Urinary bladder (tissue), 4 donors: Measurements from ENCODE around the gene BRSK1. TPM values are rescaled to one million over a fixed set of nuclear protein-coding genes. Genes with fewer than 3 reads are reported as not detected.

Source experiments
- DNase-seq: peaks from one replicate; pipeline ENCODE4 v3.0.0-alpha.2; 2015; ENCODE audit errors: extremely low spot score
- H3K27ac ChIP-seq: one replicate; pipeline ENCODE4 v1.5.1; 2013; ENCODE audit warnings: low read depth, mild to moderate bottlenecking, moderate library complexity
- H3K36me3 ChIP-seq: one replicate; pipeline ENCODE4 v1.6.1; 2013; ENCODE audit warnings: mild to moderate bottlenecking, moderate library complexity; ENCODE audit not compliant: insufficient read depth
- H3K4me1 ChIP-seq: one replicate; pipeline ENCODE4 v1.6.1; 2013; ENCODE audit warnings: mild to moderate bottlenecking, moderate library complexity; ENCODE audit not compliant: insufficient read depth
- H3K4me3 ChIP-seq: one replicate; pipeline ENCODE4 v1.5.1; 2013; ENCODE audit warnings: low read depth, low read length
- WGBS: extraction: QIAGEN DNeasy Blood & Tissue Kit; methylation state at CpG from one replicate; pipeline ENCODE4 v1.1.7; 2013; 5-methylcytosine and 5-hydroxymethylcytosine counted together
- polyA plus RNA-seq: library from polyadenylated mRNA; stranded (reverse); fragments of 200-250 nt; gene quantifications from one replicate; pipeline ENCODE4 v1.2.3, GENCODE V29; 2013
- total RNA-seq: library from RNA; depleted of rRNA; stranded (reverse); fragments of >200 nt; gene quantifications from one replicate; pipeline ENCODE4 v1.2.3, GENCODE V29; 2014
- donor health status: healthy with polysubstance abuse.
- donor health status: healthy.

The BRSK1 gene
- total and polyA plus RNA-seq, 2 donors: 8.8 to 9.7 TPM

- DNase-seq: peak; percentile 99
- H3K4me1 ChIP-seq: peaks cover 4% of the 10 kb centered on the region
- no peaks in the 10 kb centered on the region for H3K36me3 ChIP-seq
These were observed 24.8 kb upstream of the BRSK1 start, which contains the start of gene PPP6R1 for GRCh38 chr19:55258828-55259539. Gene PPP6R1, minus strand, starts transcription at chr19:55259017. Its CDS starts 11,914 bp downstream, at chr19:55247103.

GRCh38 chr19:55259540-55260210 lies 24.1 kb upstream of the BRSK1 start:
- H3K36me3 ChIP-seq: no peaks in the 10 kb centered on the region
- WGBS: 38% methylated on average over 29 of the region's 29 CpGs

More at GRCh38 chr19:55258828-55259539, 24.8 kb upstream of the BRSK1 start, which contains the start of gene PPP6R1:
- H3K27ac ChIP-seq: peak within 1 kb of the TSS; percentile 88
- H3K4me3 ChIP-seq: peak within 1 kb of the TSS; percentile 97
- WGBS: under 1% methylated on average over 76 of the region's 76 CpGs

GRCh38 chr19:55261671-55262126 lies 22.1 kb upstream of the BRSK1 start:
- no peak for DNase-seq
- no peak overlapping the region for H3K27ac ChIP-seq
- 90% methylated on average over 13 of the region's 13 CpGs for WGBS
- no peak overlapping the region for H3K4me3 ChIP-seq
- H3K4me1 ChIP-seq: peaks cover 4% of the 10 kb centered on the region
- H3K36me3 ChIP-seq: no peaks in the 10 kb centered on the region

More at GRCh38 chr19:55259540-55260210, 24.1 kb upstream of the BRSK1 start:
- peak overlapping the region; percentile 27 for H3K4me3 ChIP-seq
- H3K4me1 ChIP-seq: peaks cover 4% of the 10 kb centered on the region
- no peak for DNase-seq
- peak overlapping the region; percentile 88 for H3K27ac ChIP-seq

- WGBS: 96% methylated on average over 9 of the region's 9 CpGs
These were observed 21.4 kb upstream of the BRSK1 start for GRCh38 chr19:55262359-55262758.

GRCh38 chr19:55264531-55264930 lies 19.3 kb upstream of the BRSK1 start:
- H3K4me3 ChIP-seq: no peak overlapping the region
- no peak overlapping the region for H3K27ac ChIP-seq
- H3K36me3 ChIP-seq: no peaks in the 10 kb centered on the region
- no peaks in the 10 kb centered on the region for H3K4me1 ChIP-seq
- 76% methylated on average over 5 of the region's 5 CpGs for WGBS
- DNase-seq: no peak

More at GRCh38 chr19:55262359-55262758, 21.4 kb upstream of the BRSK1 start:
- H3K36me3 ChIP-seq: no peaks in the 10 kb centered on the region
- DNase-seq: no peak
- H3K4me1 ChIP-seq: peaks cover under 1% of the 10 kb centered on the region
- no peak overlapping the region for H3K27ac ChIP-seq
- H3K4me3 ChIP-seq: no peak overlapping the region

GRCh38 chr19:55265173-55265572 lies 18.6 kb upstream of the BRSK1 start:
- Histone ChIP-seq H3K27ac (no peak overlapping the region), H3K4me1 (no peaks in the 10 kb centered on the region), H3K36me3 (no peaks in the 10 kb centered on the region), H3K4me3 (no peak overlapping the region)
- WGBS: 91% methylated on average over 16 of the region's 16 CpGs
- DNase-seq: no peak

- no peak overlapping the region for H3K4me3 ChIP-seq
- no peaks in the 10 kb centered on the region for H3K36me3 ChIP-seq
- H3K4me1 ChIP-seq: no peaks in the 10 kb centered on the region
- no peak overlapping the region for H3K27ac ChIP-seq
- DNase-seq: no peak
- WGBS: 95% methylated on average over 12 of the region's 12 CpGs
These were observed 17.9 kb upstream of the BRSK1 start for GRCh38 chr19:55265723-55266386.

- H3K4me3 ChIP-seq: no peak overlapping the region
- H3K4me1 ChIP-seq: no peaks in the 10 kb centered on the region
- no peak for DNase-seq
- WGBS: 98% methylated on average over 3 of the region's 3 CpGs
- no peaks in the 10 kb centered on the region for H3K36me3 ChIP-seq
- no peak overlapping the region for H3K27ac ChIP-seq
These were observed 17.4 kb upstream of the BRSK1 start for GRCh38 chr19:55266404-55266803.

GRCh38 chr19:55266840-55267239 lies 17.0 kb upstream of the BRSK1 start:
- no peak for DNase-seq
- Histone ChIP-seq H3K27ac (no peak overlapping the region), H3K36me3 (no peaks in the 10 kb centered on the region), H3K4me3 (no peak overlapping the region), H3K4me1 (no peaks in the 10 kb centered on the region)
- WGBS: 97% methylated on average over 4 of the region's 4 CpGs

GRCh38 chr19:55269299-55269698 lies 14.5 kb upstream of the BRSK1 start:
- no peak for DNase-seq
- Histone ChIP-seq H3K4me1 (no peaks in the 10 kb centered on the region), H3K27ac (no peak overlapping the region), H3K4me3 (no peak overlapping the region), H3K36me3 (no peaks in the 10 kb centered on the region)
- 88% methylated on average over 8 of the region's 8 CpGs for WGBS

- H3K27ac ChIP-seq: no peak overlapping the region
- 94% methylated on average over 25 of the region's 25 CpGs for WGBS
- no peak overlapping the region for H3K4me3 ChIP-seq
- no peaks in the 10 kb centered on the region for H3K36me3 ChIP-seq
- no peaks in the 10 kb centered on the region for H3K4me1 ChIP-seq
- DNase-seq: no peak
These were observed 13.4 kb upstream of the BRSK1 start for GRCh38 chr19:55270172-55270942.

GRCh38 chr19:55272142-55272541 lies 11.7 kb upstream of the BRSK1 start:
- Histone ChIP-seq H3K4me1 (no peaks in the 10 kb centered on the region), H3K27ac (no peak overlapping the region), H3K36me3 (no peaks in the 10 kb centered on the region), H3K4me3 (no peak overlapping the region)
- 93% methylated on average over 18 of the region's 18 CpGs for WGBS
- DNase-seq: no peak
